Ectodermal cell (in vitro differentiated cells): ENCODE results near the gene PGM2.

Experiments
- H3K27ac ChIP-seq: 2 replicates; pipeline ENCODE4 v1.7.0; 2013; ENCODE audit warnings: mild to moderate bottlenecking, low read depth, low read length; ENCODE audit not compliant: insufficient read depth, poor library complexity, severe bottlenecking
- H3K27me3 ChIP-seq: 2 replicates; pipeline ENCODE4 v1.7.0; 2013; ENCODE audit warnings: mild to moderate bottlenecking, low read length; ENCODE audit not compliant: insufficient read depth, control insufficient read depth, poor library complexity, severe bottlenecking
- H3K36me3 ChIP-seq: one replicate; pipeline ENCODE4 v1.7.0; 2013; ENCODE audit warnings: low read length; ENCODE audit not compliant: control insufficient read depth, insufficient read depth
- H3K4me1 ChIP-seq: one replicate; pipeline ENCODE4 v1.7.0; 2013; ENCODE audit warnings: low read length; ENCODE audit not compliant: control insufficient read depth, insufficient read depth
- H3K4me3 ChIP-seq: 2 replicates; pipeline ENCODE4 v1.7.0; 2013; ENCODE audit warnings: low read depth, low read length, control low read depth; ENCODE audit not compliant: insufficient read depth
- H3K9me3 ChIP-seq: 2 replicates; pipeline ENCODE4 v1.7.0; 2013; ENCODE audit warnings: mild to moderate bottlenecking, low read length, moderate library complexity; ENCODE audit not compliant: control insufficient read depth
- WGBS, 2 experiments: methylation state at CpG; one replicate each; pipeline ENCODE4 v1.1.7; 2013; ENCODE audit warnings: missing lambda C conversion rate in 2 of 2; 5-methylcytosine and 5-hydroxymethylcytosine counted together

The PGM2 gene

GRCh38 chr4:37830640-37831039 is 4.2 kb downstream of the PGM2 start:
- WGBS, 2 experiments: 93 to 98% methylated on average over 3 of the region's 3 CpGs
- H3K36me3 ChIP-seq: peaks cover 5% of the 10 kb centered on the region
- no peak overlapping the region for H3K27ac ChIP-seq

GRCh38 chr4:37835031-37835430 is 8.5 kb downstream of the PGM2 start:
- H3K36me3 ChIP-seq: peaks cover 3% of the 10 kb centered on the region
- H3K9me3 ChIP-seq: no peaks in the 10 kb centered on the region
- no peaks in the 10 kb centered on the region for H3K4me1 ChIP-seq
- 93 to 98% methylated on average over 4 to 5 of the region's 5 CpGs for WGBS, 2 experiments
- H3K27me3 ChIP-seq: no peaks in the 10 kb centered on the region
- H3K4me3 ChIP-seq: no peak overlapping the region
- no peak overlapping the region for H3K27ac ChIP-seq

More at GRCh38 chr4:37830640-37831039, 4.2 kb downstream of the PGM2 start:
- Histone ChIP-seq H3K9me3 (no peaks in the 10 kb centered on the region), H3K4me1 (peaks cover 10% of the 10 kb centered on the region), H3K27me3 (peaks cover 26% of the 10 kb centered on the region), H3K4me3 (no peak overlapping the region)

GRCh38 chr4:37835806-37836205 is 9.3 kb downstream of the PGM2 start:
- no peaks in the 10 kb centered on the region for H3K36me3 ChIP-seq
- H3K4me3 ChIP-seq: no peak overlapping the region
- no peaks in the 10 kb centered on the region for H3K9me3 ChIP-seq
- H3K27ac ChIP-seq: no peak overlapping the region
- 80% methylated on average over 6 of the region's 6 CpGs for WGBS, 2 experiments
- no peaks in the 10 kb centered on the region for H3K27me3 ChIP-seq
- H3K4me1 ChIP-seq: no peaks in the 10 kb centered on the region

GRCh38 chr4:37836274-37836673 is 9.8 kb downstream of the PGM2 start:
- Histone ChIP-seq H3K27me3 (no peaks in the 10 kb centered on the region), H3K4me1 (no peaks in the 10 kb centered on the region), H3K27ac (no peak overlapping the region), H3K36me3 (no peaks in the 10 kb centered on the region), H3K4me3 (no peak overlapping the region), H3K9me3 (no peaks in the 10 kb centered on the region)
- 92% methylated on average over 10 of the region's 10 CpGs for WGBS, 2 experiments

- WGBS, 2 experiments: 92 to 93% methylated on average over 3 to 4 of the region's 4 CpGs
- H3K9me3 ChIP-seq: no peaks in the 10 kb centered on the region
- H3K36me3 ChIP-seq: no peaks in the 10 kb centered on the region
- H3K27me3 ChIP-seq: no peaks in the 10 kb centered on the region
- H3K4me3 ChIP-seq: no peak overlapping the region
- H3K27ac ChIP-seq: no peak overlapping the region
- no peaks in the 10 kb centered on the region for H3K4me1 ChIP-seq
These were observed 10.5 kb downstream of the PGM2 start for GRCh38 chr4:37836838-37837440.

GRCh38 chr4:37837446-37837845 is 11.0 kb downstream of the PGM2 start:
- Histone ChIP-seq H3K36me3 (no peaks in the 10 kb centered on the region), H3K9me3 (no peaks in the 10 kb centered on the region), H3K4me1 (no peaks in the 10 kb centered on the region), H3K4me3 (no peak overlapping the region), H3K27ac (no peak overlapping the region), H3K27me3 (no peaks in the 10 kb centered on the region)
- 87 to 94% methylated on average over 2 of the region's 2 CpGs for WGBS, 2 experiments

GRCh38 chr4:37839426-37839825 is 12.9 kb downstream of the PGM2 start:
- Histone ChIP-seq H3K4me3 (no peak overlapping the region), H3K36me3 (no peaks in the 10 kb centered on the region), H3K27me3 (no peaks in the 10 kb centered on the region), H3K9me3 (no peaks in the 10 kb centered on the region), H3K4me1 (no peaks in the 10 kb centered on the region), H3K27ac (no peak overlapping the region)
- 86 to 90% methylated on average over 1 to 2 of the region's 2 CpGs for WGBS, 2 experiments

GRCh38 chr4:37844204-37844603 is 17.7 kb downstream of the PGM2 start:
- H3K4me3 ChIP-seq: no peak overlapping the region
- WGBS, 2 experiments: 93 to 96% methylated on average over 3 to 5 of the region's 5 CpGs
- H3K4me1 ChIP-seq: no peaks in the 10 kb centered on the region
- no peak overlapping the region for H3K27ac ChIP-seq
- H3K27me3 ChIP-seq: no peaks in the 10 kb centered on the region
- no peaks in the 10 kb centered on the region for H3K36me3 ChIP-seq
- no peaks in the 10 kb centered on the region for H3K9me3 ChIP-seq

GRCh38 chr4:37845201-37845600 is 18.7 kb downstream of the PGM2 start:
- WGBS, 2 experiments: 95 to 98% methylated on average over 4 of the region's 4 CpGs

GRCh38 chr4:37847311-37847884 is 20.9 kb downstream of the PGM2 start:
- H3K27ac ChIP-seq: no peak overlapping the region
- no peaks in the 10 kb centered on the region for H3K9me3 ChIP-seq
- no peaks in the 10 kb centered on the region for H3K4me1 ChIP-seq
- H3K36me3 ChIP-seq: no peaks in the 10 kb centered on the region
- 71 to 92% methylated on average over 3 to 4 of the region's 5 CpGs for WGBS, 2 experiments
- H3K4me3 ChIP-seq: no peak overlapping the region
- no peaks in the 10 kb centered on the region for H3K27me3 ChIP-seq

More at GRCh38 chr4:37845201-37845600, 18.7 kb downstream of the PGM2 start:
- Histone ChIP-seq H3K27ac (no peak overlapping the region), H3K4me3 (no peak overlapping the region), H3K36me3 (no peaks in the 10 kb centered on the region), H3K4me1 (no peaks in the 10 kb centered on the region), H3K27me3 (no peaks in the 10 kb centered on the region), H3K9me3 (no peaks in the 10 kb centered on the region)
